Endothelial cell of coronary artery (primary cell): Measurements from ENCODE around the gene CIAO1. TPM values are rescaled to one million over a fixed set of nuclear protein-coding genes. Genes with fewer than 3 reads are reported as not detected.

Source experiments
- total RNA-seq: library from RNA; depleted of rRNA; stranded (reverse); fragments of >200 nt; gene quantifications from 2 replicates; pipeline ENCODE4 v1.2.3, GENCODE V29; 2014

The CIAO1 gene
- 70.8 and 81.8 TPM in 2 replicates for total RNA-seq

DNA sequence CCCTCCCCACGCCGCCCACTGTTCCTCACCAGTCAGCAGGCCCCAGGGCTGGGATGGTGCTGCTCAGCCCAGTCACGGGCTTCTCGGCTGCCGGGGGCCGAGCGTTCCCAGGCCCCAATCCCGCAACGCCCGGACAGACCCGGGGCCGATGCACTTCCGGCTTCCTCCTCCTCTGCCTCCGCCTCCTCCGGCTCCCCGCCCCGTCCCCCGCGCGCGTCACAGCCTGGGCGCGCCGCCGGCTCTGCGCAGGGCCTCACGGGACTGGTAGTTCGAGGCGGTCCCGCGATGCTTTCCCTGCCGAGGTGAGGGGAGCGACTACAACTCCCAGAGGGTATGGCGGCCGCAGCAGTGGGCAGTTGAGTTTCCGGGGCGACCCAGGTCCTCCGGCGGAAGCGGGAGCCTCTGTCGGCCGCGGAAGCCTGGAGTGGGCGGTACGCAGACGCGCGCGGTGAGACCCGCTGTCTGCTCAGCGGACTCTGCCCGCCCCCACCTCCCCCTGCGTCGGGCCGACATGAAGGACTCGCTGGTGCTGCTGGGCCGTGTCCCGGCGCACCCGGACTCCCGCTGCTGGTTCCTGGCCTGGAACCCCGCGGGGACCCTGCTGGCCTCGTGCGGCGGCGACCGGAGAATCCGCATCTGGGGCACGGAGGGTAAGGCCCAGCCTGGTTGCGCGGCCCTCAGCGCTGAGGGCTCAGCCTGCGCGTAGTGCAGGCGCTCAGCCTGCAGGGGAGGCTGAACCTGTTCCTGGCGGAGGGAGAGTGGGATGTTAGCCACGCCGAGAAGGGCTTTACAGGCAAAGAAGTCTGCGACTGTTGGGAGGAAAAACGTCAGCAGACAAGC is at the start of gene CIAO1, which contains the start of gene TMEM127:
TSS of gene CIAO1 (plus strand) at position 386 of the 840 bp plus-strand sequence. CDS start at position 512, 126 bp downstream.
TSS of gene TMEM127 (minus strand) at position 158 of the 840 bp plus-strand sequence. CDS start 616 bp downstream, outside the sequence.

DNA sequence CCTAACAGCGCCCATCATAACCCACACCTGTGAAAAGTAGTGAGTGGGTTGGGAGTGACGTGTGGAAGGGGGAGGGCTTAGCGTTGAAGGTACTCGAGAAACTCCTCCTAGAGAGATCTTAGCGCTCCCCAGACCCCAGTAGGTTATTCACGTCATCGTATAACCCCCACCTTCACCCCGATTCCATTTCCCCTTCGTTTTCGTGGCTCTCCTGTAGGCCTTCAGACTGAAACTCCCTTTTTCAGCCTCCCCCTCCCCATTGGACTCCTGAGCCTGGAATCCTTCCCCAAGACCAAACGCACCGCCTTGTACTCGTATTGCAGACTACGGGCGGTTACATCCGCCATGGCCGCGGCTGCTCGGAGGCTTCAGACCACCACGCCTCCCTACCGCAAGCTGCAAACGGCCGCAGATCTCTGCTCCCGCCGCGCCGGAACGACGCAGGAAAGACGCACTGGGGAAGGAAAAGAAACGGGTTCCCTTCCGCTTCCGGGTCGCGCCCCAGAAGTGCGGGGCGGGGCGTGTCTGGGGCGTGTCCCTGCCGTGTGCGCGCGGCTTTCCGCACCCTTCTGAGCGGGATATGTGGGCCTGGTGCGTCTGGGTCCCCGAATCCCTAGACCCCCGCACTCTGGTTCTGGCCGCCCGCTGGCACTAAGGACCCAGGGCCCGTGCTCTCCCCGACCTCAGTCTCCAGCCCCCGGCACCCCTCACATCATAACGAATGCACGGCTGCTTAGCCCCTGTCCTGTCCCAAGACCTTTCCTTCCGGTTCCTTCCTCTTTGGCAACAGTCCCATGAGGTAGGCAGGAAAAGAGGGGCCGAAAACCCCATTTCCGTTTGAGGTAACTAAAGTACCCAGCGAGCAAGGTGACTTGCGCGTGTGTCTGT is 39.3 kb downstream of the CIAO1 start, which contains the start of gene SNRNP200:
TSS of gene SNRNP200 (minus strand) at position 456 of the 888 bp plus-strand sequence. CDS start at position 347, 109 bp downstream.

Other genes starting within 250 kb of the CIAO1 start
- gene GPAT2, start 231.3 kb upstream of the CIAO1 start, total RNA-seq: 3.8 and 11.9 TPM in 2 replicates
- not detected in 2 replicates for gene ADRA2B, start 149.7 kb upstream of the CIAO1 start, total RNA-seq
- gene ASTL, start 127.7 kb upstream of the CIAO1 start, total RNA-seq: not detected in 2 replicates
- gene DUSP2, start 120.8 kb upstream of the CIAO1 start, total RNA-seq: 0.09 and 0.54 TPM in 2 replicates
- gene STARD7, start 57.4 kb upstream of the CIAO1 start, total RNA-seq: 148 and 170 TPM in 2 replicates
- 13.9 and 16.8 TPM in 2 replicates for gene TMEM127, start 228 bp upstream of the CIAO1 start, total RNA-seq
- gene SNRNP200, start 39.3 kb downstream of the CIAO1 start, total RNA-seq: 55.1 and 59.1 TPM in 2 replicates
- gene ITPRIPL1, start 59.1 kb downstream of the CIAO1 start, total RNA-seq: 0.75 and 0.99 TPM in 2 replicates
- 8.7 and 18.6 TPM in 2 replicates for gene NCAPH, start 69.5 kb downstream of the CIAO1 start, total RNA-seq
- gene NEURL3, start 239.1 kb downstream of the CIAO1 start, total RNA-seq: not detected in 2 replicates